Suprapubic skin (tissue), 4 donors: Measurements from ENCODE around the gene CCDC179.

Source experiments
- EP300 ChIP-seq: sonication (generic); formaldehyde crosslinking; IDR thresholded peaks from one replicate; pipeline ENCODE4 v1.6.1; 2017; ENCODE audit warnings: antibody characterized with exemption
- POLR2A ChIP-seq, 2 donors: fragments of 450-650 bp; IDR thresholded peaks; one replicate each; pipeline ENCODE4 v1.6.1; 2017; ENCODE audit warnings: antibody characterized with exemption in 2 of 2, mild to moderate bottlenecking in 2 of 2, moderate library complexity in 2 of 2
- POLR2AphosphoS5 ChIP-seq, 3 donors: sonication (generic); formaldehyde crosslinking; IDR thresholded peaks; one replicate each; pipeline ENCODE4 v1.6.1; 2017; ENCODE audit warnings: antibody characterized with exemption in 3 of 3
- TF ChIP-seq, protein P1 (sequence below), 2 donors: fragments of 200-600 bp in 1 of 2; fragments of 450-650 bp in 1 of 2; sonication (generic) in 1 of 2; IDR thresholded peaks; one replicate each; pipeline ENCODE4 v1.5.1; 2016 to 2019; ENCODE audit warnings: antibody characterized with exemption in 2 of 2, mild to moderate bottlenecking in 1 of 2, moderate library complexity in 1 of 2

DNA sequence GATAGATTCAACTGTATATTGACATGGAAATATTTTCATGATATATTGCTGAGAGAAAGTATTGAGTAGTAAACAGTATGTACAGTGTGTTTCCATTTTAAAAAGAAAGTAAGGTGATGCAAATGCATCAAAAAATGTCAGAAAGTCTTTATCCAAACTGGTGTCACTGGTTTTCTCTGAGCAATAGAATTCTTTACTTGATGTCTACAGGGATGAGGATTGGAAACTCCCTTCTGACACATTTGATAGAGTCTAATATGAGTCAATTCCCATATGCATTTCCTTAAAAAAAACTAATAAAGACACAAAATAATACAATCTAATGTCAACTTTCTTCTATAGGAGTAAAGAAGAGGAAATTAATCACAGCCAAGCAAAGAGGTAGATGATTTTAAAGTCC lies 18.3 kb upstream of the CCDC179 start:
- TF ChIP-seq, protein P1, sequence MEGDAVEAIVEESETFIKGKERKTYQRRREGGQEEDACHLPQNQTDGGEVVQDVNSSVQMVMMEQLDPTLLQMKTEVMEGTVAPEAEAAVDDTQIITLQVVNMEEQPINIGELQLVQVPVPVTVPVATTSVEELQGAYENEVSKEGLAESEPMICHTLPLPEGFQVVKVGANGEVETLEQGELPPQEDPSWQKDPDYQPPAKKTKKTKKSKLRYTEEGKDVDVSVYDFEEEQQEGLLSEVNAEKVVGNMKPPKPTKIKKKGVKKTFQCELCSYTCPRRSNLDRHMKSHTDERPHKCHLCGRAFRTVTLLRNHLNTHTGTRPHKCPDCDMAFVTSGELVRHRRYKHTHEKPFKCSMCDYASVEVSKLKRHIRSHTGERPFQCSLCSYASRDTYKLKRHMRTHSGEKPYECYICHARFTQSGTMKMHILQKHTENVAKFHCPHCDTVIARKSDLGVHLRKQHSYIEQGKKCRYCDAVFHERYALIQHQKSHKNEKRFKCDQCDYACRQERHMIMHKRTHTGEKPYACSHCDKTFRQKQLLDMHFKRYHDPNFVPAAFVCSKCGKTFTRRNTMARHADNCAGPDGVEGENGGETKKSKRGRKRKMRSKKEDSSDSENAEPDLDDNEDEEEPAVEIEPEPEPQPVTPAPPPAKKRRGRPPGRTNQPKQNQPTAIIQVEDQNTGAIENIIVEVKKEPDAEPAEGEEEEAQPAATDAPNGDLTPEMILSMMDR (IDR thresholded peaks at IDR 0.05), result no peak
- no peak for TF ChIP-seq POLR2AphosphoS5 (IDR thresholded peaks at IDR 0.05)
- TF ChIP-seq EP300, result no peak
- TF ChIP-seq POLR2A (IDR thresholded peaks at IDR 0.05), result no peak
